ENCODE measurements around the gene RAB19. TPM values are rescaled to one million over a fixed set of nuclear protein-coding genes. Genes with fewer than 3 reads are reported as not detected.

Gene RAB19
- total and polyA plus RNA-seq, 2 donors (not counting 1 experiment from before 2014, with no cell fraction given), result 0.37 to 1.1 TPM

- POLR2A ChIA-PET, result interaction anchor here (1.5 kb wide), 1 partner anchor 178 kb away, joined by 9 read pairs; no protein-coding TSS in a partner anchor
- Histone ChIP-seq H3K9ac (ENCODE audit: low read length) (no peak overlapping the region), H3K36me3 (replicated peaks in 1 of 2; ENCODE audit: control extremely low read depth in 1 of 2, control insufficient read depth in 1 of 2, extremely low read depth in 1 of 2, insufficient read depth in 2 of 2, low read length in 1 of 2) (peaks cover 4 to 11% of the 10 kb centered on the region in 2 experiments), H3K27ac (ENCODE audit: low read length in 2 of 2) (no peak overlapping the region), H3K79me2 (ENCODE audit: control insufficient read depth, insufficient read depth, low read length) (peaks cover 79% of the 10 kb centered on the region), H3K4me3 (ENCODE audit: control extremely low read depth in 1 of 5, extremely low read depth in 1 of 5, insufficient read depth in 1 of 5, low read depth in 2 of 5, low read length in 4 of 5) (no peak overlapping the region), H3K9me3 (ENCODE audit: control extremely low read depth in 1 of 3, control insufficient read depth in 2 of 3, insufficient read depth in 1 of 3, low read length in 2 of 3) (no peaks in the 10 kb centered on the region), H2AFZ (ENCODE audit: insufficient read depth, low read depth, low read length, poor library complexity, severe bottlenecking) (no peak overlapping the region), H3K4me2 (replicated peaks; ENCODE audit: low read depth, low read length, poor library complexity, severe bottlenecking) (no peak overlapping the region), H4K20me1 (ENCODE audit: control insufficient read depth, insufficient read depth, low read length, poor library complexity, severe bottlenecking) (peaks cover 55% of the 10 kb centered on the region), H3K4me1 (ENCODE audit: control insufficient read depth in 2 of 2, insufficient read depth in 2 of 2, low read length in 2 of 2) (peaks cover 26 to 27% of the 10 kb centered on the region in 2 donors), H3K27me3 (replicated peaks in 1 of 4; ENCODE audit: control extremely low read depth in 1 of 4, control insufficient read depth in 3 of 4, insufficient read depth in 4 of 4, low read length in 3 of 4) (no peaks in the 10 kb centered on the region)
- CTCF ChIA-PET, result interaction anchor here (0.6 to 8.7 kb wide), 11 partner anchors 11 to 329 kb away, joined by 3 to 96 read pairs (median 3); no protein-coding TSS in a partner anchor
- Mint-ChIP-seq H3K27ac (peak overlapping the region; percentile 59), H3K4me3 (peak overlapping the region; percentile 53), H3K27me3 (no peaks in the 10 kb centered on the region), H3K4me1 (peaks cover 36% of the 10 kb centered on the region), H3K9me3 (ENCODE audit: insufficient read depth) (no peaks in the 10 kb centered on the region)
- WGBS (ENCODE audit: insufficient coverage), result no CpG with 5 or more reads among the region's 2 CpGs
- peak; percentile 68 for DNase-seq
- TF ChIP-seq CTCF (IDR thresholded peaks at IDR 0.05) (peak; percentile 78), EZH2 (IDR thresholded peaks at IDR 0.05; ENCODE audit: borderline replicate concordance, insufficient read depth, low read depth, low read length, poor library complexity, severe bottlenecking) (no peak)
- intact Hi-C loops (cut with micrococcal nuclease), result loop anchor here (1.0 to 5.0 kb wide), 6 partner anchors 17 to 539 kb away; partner anchors contain the start of gene BRAF
- ATAC-seq (ENCODE audit: low read depth), result no peak
Observed at GRCh38 chr7:140475747-140476333, 72.0 kb downstream of the RAB19 start.

- H3K4me2 ChIP-seq (replicated peaks; ENCODE audit: low read depth, low read length, poor library complexity, severe bottlenecking), result peak overlapping the region; percentile 92
- H3K4me3 Mint-ChIP-seq, result peak overlapping the region; percentile 91
- peaks cover 69% of the 10 kb centered on the region for H3K79me2 ChIP-seq (ENCODE audit: control insufficient read depth, insufficient read depth, low read length)
- H3K9me3 ChIP-seq (ENCODE audit: control extremely low read depth in 1 of 3, control insufficient read depth in 2 of 3, insufficient read depth in 1 of 3, low read length in 2 of 3), result no peaks in the 10 kb centered on the region
- peak overlapping the region; percentile 84 for H3K9ac ChIP-seq (ENCODE audit: low read length)
- H3K4me3 ChIP-seq (ENCODE audit: control extremely low read depth in 1 of 5, extremely low read depth in 1 of 5, insufficient read depth in 1 of 5, low read depth in 2 of 5, low read length in 4 of 5), result no peak overlapping the region
- no peaks in the 10 kb centered on the region for H3K27me3 ChIP-seq (replicated peaks in 1 of 4; ENCODE audit: control extremely low read depth in 1 of 4, control insufficient read depth in 3 of 4, insufficient read depth in 4 of 4, low read length in 3 of 4)
- ChIA-PET POLR2A (interaction anchor here (0.6 to 1.5 kb wide), 4 partner anchors 16 to 1225 kb away, joined by 3 to 9 read pairs (median 5); partner anchors contain the start of gene DENND11), CTCF (interaction anchor here (0.6 to 8.7 kb wide), 15 partner anchors 9 to 1224 kb away, joined by 3 to 96 read pairs (median 4); no protein-coding TSS in a partner anchor)
- H3K4me1 Mint-ChIP-seq, result peaks cover 34% of the 10 kb centered on the region
- H2AFZ ChIP-seq (ENCODE audit: insufficient read depth, low read depth, low read length, poor library complexity, severe bottlenecking), result no peak overlapping the region
- H3K27ac Mint-ChIP-seq, result peak overlapping the region; percentile 89
- H3K36me3 ChIP-seq (replicated peaks in 1 of 2; ENCODE audit: control extremely low read depth in 1 of 2, control insufficient read depth in 1 of 2, extremely low read depth in 1 of 2, insufficient read depth in 2 of 2, low read length in 1 of 2), result peaks cover 2 to 3% of the 10 kb centered on the region in 2 experiments
- DNase-seq (no peak), ATAC-seq (ENCODE audit: low read depth) (no peak)
- peaks cover 46% of the 10 kb centered on the region for H4K20me1 ChIP-seq (ENCODE audit: control insufficient read depth, insufficient read depth, low read length, poor library complexity, severe bottlenecking)
- H3K9me3 Mint-ChIP-seq (ENCODE audit: insufficient read depth), result no peaks in the 10 kb centered on the region
- H3K27ac ChIP-seq (ENCODE audit: low read length in 2 of 2), result peak overlapping the region; percentile 6 to 86
- no peaks in the 10 kb centered on the region for H3K27me3 Mint-ChIP-seq
- 95% methylated on average over 6 of the region's 11 CpGs for WGBS (ENCODE audit: insufficient coverage)
- TF ChIP-seq CTCF (IDR thresholded peaks at IDR 0.05), result no peak
- no peak for TF ChIP-seq EZH2 (IDR thresholded peaks at IDR 0.05; ENCODE audit: borderline replicate concordance, insufficient read depth, low read depth, low read length, poor library complexity, severe bottlenecking)
- intact Hi-C loops (cut with micrococcal nuclease), result loop anchor here (2.0 to 5.0 kb wide), 3 partner anchors 200 to 446 kb away; partner anchors contain the start of gene BRAF
- peaks cover 26 to 27% of the 10 kb centered on the region in 2 donors for H3K4me1 ChIP-seq (ENCODE audit: control insufficient read depth in 2 of 2, insufficient read depth in 2 of 2, low read length in 2 of 2)
Observed at GRCh38 chr7:140476698-140477261, 72.9 kb downstream of the RAB19 start.
